ENCODE measurements around the gene EVX2.

Gene EVX2

GRCh38 chr2:176122052-176122682 is 38.4 kb upstream of the EVX2 start:
- DNase-seq, result no peak

- DNase-seq, result no peak
Observed at GRCh38 chr2:176121190-176122051, 37.7 kb upstream of the EVX2 start.

GRCh38 chr2:176120364-176121189 is 36.8 kb upstream of the EVX2 start:
- no peak for DNase-seq

GRCh38 chr2:176118601-176119339 is 35.0 kb upstream of the EVX2 start:
- no peak for DNase-seq

GRCh38 chr2:176117823-176118371 is 34.1 kb upstream of the EVX2 start:
- DNase-seq, result no peak

DNA sequence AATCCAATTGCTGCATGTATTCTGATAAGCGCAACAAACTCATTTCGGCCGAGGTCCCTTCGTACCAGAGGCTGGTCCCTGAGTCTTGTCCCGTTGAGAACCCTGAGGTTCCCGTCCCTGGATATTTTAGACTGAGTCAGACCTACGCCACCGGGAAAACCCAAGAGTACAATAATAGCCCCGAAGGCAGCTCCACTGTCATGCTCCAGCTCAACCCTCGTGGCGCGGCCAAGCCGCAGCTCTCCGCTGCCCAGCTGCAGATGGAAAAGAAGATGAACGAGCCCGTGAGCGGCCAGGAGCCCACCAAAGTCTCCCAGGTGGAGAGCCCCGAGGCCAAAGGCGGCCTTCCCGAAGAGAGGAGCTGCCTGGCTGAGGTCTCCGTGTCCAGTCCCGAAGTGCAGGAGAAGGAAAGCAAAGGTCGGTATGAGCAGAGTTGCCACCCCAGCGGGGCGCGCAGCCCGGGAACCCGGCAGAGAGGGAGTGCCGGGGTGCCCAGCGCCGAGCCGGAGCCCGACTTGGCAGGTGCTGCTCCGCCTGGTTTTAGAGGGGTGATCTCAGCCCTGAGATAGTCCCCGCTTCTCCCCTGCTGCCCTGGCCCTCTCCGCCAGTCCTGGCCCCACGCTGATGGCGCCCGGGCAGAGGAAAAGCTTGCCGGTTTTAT is 33.5 kb upstream of the EVX2 start:
- DNase-seq, result no peak

DNA sequence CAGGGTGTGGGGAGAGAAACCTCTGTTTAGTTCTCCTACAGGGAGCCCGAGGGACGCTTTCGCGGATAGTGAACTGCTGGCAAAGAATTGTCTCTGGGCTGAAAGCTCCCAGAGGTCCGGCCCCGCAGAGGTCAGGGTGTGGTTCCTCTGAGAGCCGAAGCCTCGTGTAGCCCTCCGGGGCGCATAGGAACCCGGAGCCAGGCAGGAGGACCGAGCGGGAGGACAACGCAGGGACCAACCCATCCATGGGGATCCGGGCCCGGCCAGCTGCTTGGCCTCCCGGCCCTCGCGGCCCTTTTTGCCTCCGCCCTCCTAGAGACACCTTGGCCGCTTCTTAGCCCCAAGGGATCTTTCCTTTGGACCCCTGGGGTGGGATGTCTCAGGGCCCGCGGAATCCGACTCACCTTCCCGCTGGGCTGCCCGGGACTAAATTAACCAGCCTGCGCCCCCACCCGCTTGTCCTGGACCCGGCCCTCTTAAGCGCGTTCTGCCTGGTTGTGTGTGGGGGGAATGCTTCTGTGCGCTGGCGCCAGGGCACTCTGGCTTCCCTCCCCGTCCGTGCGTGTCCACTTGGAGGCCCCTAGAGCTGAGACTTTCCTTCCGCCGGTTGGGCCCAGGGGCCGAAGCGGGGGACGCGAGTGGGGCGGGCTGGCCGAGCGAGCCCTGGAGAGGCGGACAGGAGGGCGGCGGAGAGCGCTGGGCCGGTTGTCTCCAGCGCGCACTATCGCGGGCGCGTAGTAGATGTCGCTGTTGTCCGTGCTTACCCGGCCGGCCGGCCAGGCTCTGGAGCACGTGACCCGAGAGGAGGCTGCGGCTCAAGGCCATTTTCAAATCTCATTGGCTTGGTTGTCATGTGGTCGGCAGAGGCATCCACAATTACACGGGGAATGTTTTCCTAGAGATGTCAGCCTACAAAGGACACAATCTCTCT is 32.4 kb upstream of the EVX2 start, which contains the start of gene HOXD10:
Gene HOXD10, plus strand, starts transcription at position 896 of the 931 bp plus-strand sequence. CDS start 56 bp downstream, outside the sequence.
- DNase-seq, result no peak

- no peak for DNase-seq
Observed at GRCh38 chr2:176114930-176115625, 31.3 kb upstream of the EVX2 start.

- no peak for DNase-seq
Observed at GRCh38 chr2:176114120-176114929, 30.6 kb upstream of the EVX2 start.

DNA sequence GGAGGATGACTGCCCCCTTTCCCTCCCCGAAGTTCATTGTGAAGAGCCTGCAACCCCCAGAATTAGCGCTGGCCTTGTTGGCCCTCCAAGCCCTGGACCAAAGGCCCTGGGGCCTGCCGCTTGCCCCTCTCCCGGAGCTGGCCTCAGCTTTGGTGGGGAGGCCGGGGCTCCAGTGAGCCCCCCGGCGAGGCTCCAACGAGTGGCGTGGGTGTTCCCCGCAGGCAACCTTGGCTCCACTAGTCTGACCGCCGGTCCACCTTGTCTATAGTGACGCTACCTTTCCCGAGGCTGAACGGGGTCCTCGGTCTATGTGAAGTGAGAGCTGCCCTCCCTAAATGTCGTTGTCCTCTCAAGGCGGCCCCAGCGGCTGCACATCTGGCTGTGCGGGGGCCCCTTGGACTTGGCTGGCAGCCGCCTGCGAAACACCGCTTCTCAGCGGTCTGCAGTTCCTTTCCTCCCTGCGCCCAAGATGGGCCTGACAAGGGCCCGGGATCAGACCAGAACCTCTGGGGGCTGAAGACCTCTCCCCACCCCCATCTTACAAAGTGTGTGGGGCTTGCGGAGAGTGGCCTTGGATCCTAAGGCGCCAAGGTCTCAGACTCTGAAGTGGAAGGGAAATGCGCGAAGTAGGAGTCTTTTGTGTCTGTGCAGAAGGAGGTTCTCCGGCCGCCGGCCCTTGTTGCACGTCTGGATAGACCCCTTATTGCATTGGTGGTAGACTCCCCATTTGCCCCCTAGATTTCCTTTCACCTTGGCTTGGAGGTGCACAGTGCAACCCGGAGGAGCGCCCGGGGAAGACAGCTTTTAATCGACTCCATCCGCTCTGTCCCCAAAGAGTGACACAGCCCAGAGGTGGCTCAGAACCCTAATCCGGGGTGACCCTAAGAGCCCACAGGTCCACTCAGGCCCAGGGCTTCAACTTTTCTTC is 28.9 kb upstream of the EVX2 start:
- no peak for DNase-seq

- no peak for DNase-seq
Observed at GRCh38 chr2:176111846-176112374, 28.1 kb upstream of the EVX2 start.

- peak; percentile 20 for DNase-seq
Observed at GRCh38 chr2:176111309-176111663, 27.5 kb upstream of the EVX2 start.

- no peak for DNase-seq
Observed at GRCh38 chr2:176110415-176111308, 26.9 kb upstream of the EVX2 start.

GRCh38 chr2:176109946-176110345 is 26.2 kb upstream of the EVX2 start:
- DNase-seq, result no peak

- DNase-seq, result no peak
Observed at GRCh38 chr2:176109192-176109901, 25.6 kb upstream of the EVX2 start.

DNA sequence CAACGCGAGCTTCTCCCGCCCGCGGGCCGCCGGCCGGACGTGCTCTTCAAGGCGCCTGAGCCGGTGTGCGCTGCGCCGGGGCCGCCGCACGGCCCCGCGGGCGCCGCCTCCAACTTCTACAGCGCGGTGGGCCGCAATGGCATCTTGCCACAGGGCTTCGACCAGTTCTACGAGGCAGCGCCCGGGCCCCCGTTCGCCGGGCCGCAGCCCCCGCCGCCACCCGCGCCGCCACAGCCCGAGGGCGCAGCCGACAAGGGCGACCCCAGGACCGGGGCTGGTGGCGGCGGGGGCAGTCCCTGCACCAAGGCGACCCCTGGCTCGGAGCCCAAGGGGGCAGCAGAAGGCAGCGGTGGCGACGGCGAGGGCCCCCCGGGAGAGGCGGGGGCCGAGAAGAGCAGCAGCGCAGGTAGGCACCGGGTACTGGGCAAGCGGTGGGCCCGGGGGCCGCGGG is 24.0 kb upstream of the EVX2 start:
- no peak for DNase-seq
